Spleen (tissue), 11 donors: Measurements from ENCODE around the gene FIGN. TPM values are rescaled to one million over a fixed set of nuclear protein-coding genes. Genes with fewer than 3 reads are reported as not detected.

Experiments used
- DNase-seq: peaks from one replicate; pipeline ENCODE4 v3.0.0-alpha.2; 2020
- H3K27ac ChIP-seq, 8 donors: fragments of 200-600 bp; sonication (generic) in 7 of 8; 1 replicate in 4 of 8; 2 replicates in 4 of 8; pipeline versions ENCODE4 v1.5.0 to v1.8.0; 2016 to 2021; ENCODE audit warnings: inconsistent platforms in 4 of 8, mild to moderate bottlenecking in 4 of 8, moderate library complexity in 1 of 8
- H3K27me3 ChIP-seq, 7 donors: fragments of 200-600 bp; sonication (generic) in 6 of 7; replicated peaks in 1 of 7; 1 replicate in 4 of 7; 2 replicates in 3 of 7; pipeline versions ENCODE4 v1.5.0 to v1.8.0; 2016 to 2021; ENCODE audit warnings: inconsistent platforms in 3 of 7, mild to moderate bottlenecking in 1 of 7
- H3K36me3 ChIP-seq, 6 donors: fragments of 200-600 bp; sonication (generic) in 5 of 6; 1 replicate in 4 of 6; 2 replicates in 2 of 6; pipeline versions ENCODE4 v1.5.0 to v1.8.0; 2016 to 2021; ENCODE audit warnings: inconsistent platforms in 2 of 6
- H3K4me1 ChIP-seq, 6 donors: fragments of 200-600 bp; sonication (generic) in 5 of 6; 1 replicate in 3 of 6; 2 replicates in 3 of 6; pipeline versions ENCODE4 v1.5.0 to v1.8.0; 2016 to 2021; ENCODE audit warnings: inconsistent platforms in 3 of 6
- H3K4me3 ChIP-seq, 8 donors: fragments of 200-600 bp; sonication (generic) in 7 of 8; 1 replicate in 4 of 8; 2 replicates in 4 of 8; pipeline versions ENCODE4 v1.5.0 to v1.8.0; 2016 to 2021; ENCODE audit warnings: inconsistent platforms in 4 of 8, mild to moderate bottlenecking in 4 of 8, moderate library complexity in 2 of 8
- H3K9me3 ChIP-seq, 8 donors: fragments of 200-600 bp; sonication (generic) in 7 of 8; 1 replicate in 4 of 8; 2 replicates in 4 of 8; pipeline versions ENCODE4 v1.5.0 to v1.8.0; 2016 to 2021; ENCODE audit warnings: inconsistent platforms in 4 of 8
- POLR2A ChIP-seq, 3 donors: fragments of 450-650 bp; IDR thresholded peaks; one replicate each; pipeline ENCODE4 v1.5.1; 2017; ENCODE audit warnings: antibody characterized with exemption in 3 of 3, mild to moderate bottlenecking in 1 of 3
- POLR2AphosphoS5 ChIP-seq, 3 donors: sonication (generic); formaldehyde crosslinking; IDR thresholded peaks; one replicate each; pipeline ENCODE4 v1.5.1; 2017; ENCODE audit warnings: antibody characterized with exemption in 3 of 3
- WGBS, 5 donors: extraction: QIAGEN DNeasy Blood & Tissue Kit in 3 of 5; methylation state at CpG; one replicate each; pipeline versions ENCODE4 v1.1.5 to v1.1.7; 2013 to 2018; 5-methylcytosine and 5-hydroxymethylcytosine counted together
- intact Hi-C: fragments of 100-400 bp; cut with DNase I; formaldehyde crosslinking; loops from one replicate; pipeline ENCODE4 v1.15.0; 2023; ENCODE audit warnings: low total_unique reads
- polyA plus RNA-seq, 3 donors: library from polyadenylated mRNA; stranded (reverse); fragments of 200-250 nt; gene quantifications; one replicate each; pipeline ENCODE4 v1.2.1, GENCODE V29; 2013
- total RNA-seq, 7 donors: library from RNA; depleted of rRNA in 3 of 7; stranded (reverse); fragments of >200 nt in 3 of 7; fragmentation: NEBNext Ultra II Directional in 4 of 7; extraction: Animal tissue kit (Norgen Biotek cat#: 25700) in 4 of 7; gene quantifications; one replicate each; pipeline versions ENCODE4 v1.1.0 to v1.2.1, GENCODE V29; 2016 to 2021
- TF ChIP-seq, protein P1 (sequence below), 11 experiments: fragments of 200-600 bp in 7 of 11; fragments of 450-650 bp in 4 of 11; sonication (generic) in 4 of 11; IDR thresholded peaks in 8 of 11; conservative IDR thresholded peaks in 3 of 11; 1 replicate in 7 of 11; 2 replicates in 4 of 11; pipeline versions ENCODE4 v1.4.0 to v1.8.0; 2016 to 2021; ENCODE audit warnings: antibody characterized with exemption in 11 of 11, inconsistent platforms in 4 of 11, mild to moderate bottlenecking in 1 of 11
- donor health status: healthy with polysubstance abuse.
- donor health status: DM: no; HTN: no; CAD: no; lungs with moderate emphysema.
- donor health status: DM: no; HTN: no; CAD: no.
- donor health status: Bipolar disorder and iron deficiency.
- donor health status: healthy.
- donor health status: DM: no; HTN: no; CAD: no.
- donor health status: DM: yes; HTN: yes; CAD: no.

Gene FIGN
- total and polyA plus RNA-seq, 10 donors, result 0.50 to 22.6 (median 8.6) TPM

DNA sequence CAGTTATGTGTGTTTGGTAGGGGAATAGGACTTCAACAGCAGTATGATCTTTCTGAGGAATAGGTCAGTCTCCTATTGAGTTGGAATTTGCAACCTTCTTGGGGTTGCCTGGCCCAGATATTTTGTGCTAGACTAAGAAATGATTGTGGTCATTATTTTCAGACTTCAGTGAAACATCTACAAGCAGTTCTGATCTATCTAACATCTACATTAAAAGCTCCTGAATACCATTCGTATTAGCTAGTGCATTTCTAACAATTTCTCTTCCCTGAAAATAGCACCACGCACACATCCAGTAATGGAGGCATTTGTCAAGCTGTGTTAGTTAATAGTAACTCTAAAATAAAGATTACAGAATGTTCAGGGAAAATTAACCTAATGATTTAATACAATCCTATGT is 179.3 kb downstream of the FIGN start:
- Histone ChIP-seq H3K9me3 (peaks cover 0 to 3% (median 0%) of the 10 kb centered on the region in 8 donors), H3K36me3 (no peaks in the 10 kb centered on the region), H3K4me3 (no peak overlapping the region), H3K4me1 (no peaks in the 10 kb centered on the region), H3K27ac (no peak overlapping the region), H3K27me3 (no peaks in the 10 kb centered on the region)
- no peak for DNase-seq
- WGBS, 5 donors, result 77 to 88% (median 85%) methylated on average over 2 of the region's 2 CpGs
- intact Hi-C loops, result no loop called here
- TF ChIP-seq POLR2AphosphoS5 (IDR thresholded peaks at IDR 0.05) (no peak), POLR2A (IDR thresholded peaks at IDR 0.05) (no peak)
- TF ChIP-seq, protein P1, sequence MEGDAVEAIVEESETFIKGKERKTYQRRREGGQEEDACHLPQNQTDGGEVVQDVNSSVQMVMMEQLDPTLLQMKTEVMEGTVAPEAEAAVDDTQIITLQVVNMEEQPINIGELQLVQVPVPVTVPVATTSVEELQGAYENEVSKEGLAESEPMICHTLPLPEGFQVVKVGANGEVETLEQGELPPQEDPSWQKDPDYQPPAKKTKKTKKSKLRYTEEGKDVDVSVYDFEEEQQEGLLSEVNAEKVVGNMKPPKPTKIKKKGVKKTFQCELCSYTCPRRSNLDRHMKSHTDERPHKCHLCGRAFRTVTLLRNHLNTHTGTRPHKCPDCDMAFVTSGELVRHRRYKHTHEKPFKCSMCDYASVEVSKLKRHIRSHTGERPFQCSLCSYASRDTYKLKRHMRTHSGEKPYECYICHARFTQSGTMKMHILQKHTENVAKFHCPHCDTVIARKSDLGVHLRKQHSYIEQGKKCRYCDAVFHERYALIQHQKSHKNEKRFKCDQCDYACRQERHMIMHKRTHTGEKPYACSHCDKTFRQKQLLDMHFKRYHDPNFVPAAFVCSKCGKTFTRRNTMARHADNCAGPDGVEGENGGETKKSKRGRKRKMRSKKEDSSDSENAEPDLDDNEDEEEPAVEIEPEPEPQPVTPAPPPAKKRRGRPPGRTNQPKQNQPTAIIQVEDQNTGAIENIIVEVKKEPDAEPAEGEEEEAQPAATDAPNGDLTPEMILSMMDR (IDR thresholded peaks at IDR 0.05 in 8 of 11, conservative IDR thresholded peaks at IDR 0.05 in 3 of 11), result no peak

DNA sequence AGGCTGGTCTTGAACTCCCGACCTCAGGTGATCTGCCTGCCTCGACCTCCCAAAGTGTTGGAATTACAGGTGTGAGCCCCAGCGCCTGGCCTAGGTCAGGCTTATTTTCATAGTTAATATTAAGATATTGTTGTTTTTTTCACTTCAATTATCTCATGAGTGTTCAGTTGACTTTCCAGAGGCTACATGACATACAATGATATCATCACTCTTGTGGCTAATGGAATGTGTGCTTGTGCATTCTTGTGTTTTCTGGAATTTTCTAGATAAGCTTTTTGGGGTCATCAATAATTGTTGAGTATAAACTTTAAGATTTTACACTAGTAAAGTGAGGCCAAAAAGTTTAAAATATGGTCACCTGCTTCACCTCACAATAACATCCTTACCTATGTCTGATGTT is 180.9 kb downstream of the FIGN start:
- H3K4me1 ChIP-seq, result no peaks in the 10 kb centered on the region
- H3K27ac ChIP-seq, result no peak overlapping the region
- H3K36me3 ChIP-seq, result no peaks in the 10 kb centered on the region
- H3K4me3 ChIP-seq, result no peak overlapping the region
- 82 to 96% (median 87%) methylated on average over 3 of the region's 3 CpGs for WGBS, 5 donors
- TF ChIP-seq POLR2A (IDR thresholded peaks at IDR 0.05), result no peak
- TF ChIP-seq, protein P1 (IDR thresholded peaks at IDR 0.05 in 8 of 11, conservative IDR thresholded peaks at IDR 0.05 in 3 of 11), result no peak
- TF ChIP-seq POLR2AphosphoS5 (IDR thresholded peaks at IDR 0.05), result no peak
- intact Hi-C loops, result no loop called here
- H3K27me3 ChIP-seq, result no peaks in the 10 kb centered on the region
- peaks cover 0 to 3% (median 0%) of the 10 kb centered on the region in 8 donors for H3K9me3 ChIP-seq
- DNase-seq, result no peak

DNA sequence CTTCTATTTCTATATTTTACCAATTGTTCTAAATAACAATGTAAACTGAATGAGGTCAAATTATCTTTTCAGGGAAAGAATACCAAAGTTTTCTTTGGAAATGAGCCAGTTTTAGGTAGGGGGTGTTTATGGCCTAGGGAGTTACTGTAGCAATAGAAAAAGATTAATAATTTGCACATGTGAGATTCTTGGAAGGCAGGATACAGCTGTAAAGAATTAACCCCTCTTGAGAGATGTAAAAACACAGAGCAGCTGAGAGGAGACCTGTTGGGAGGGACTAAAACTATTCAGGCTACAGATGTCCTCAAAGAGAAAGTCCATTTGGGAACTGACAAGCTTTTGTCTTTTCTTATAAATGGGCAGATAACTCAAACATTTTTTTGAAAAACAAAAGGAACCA is 182.2 kb downstream of the FIGN start:
- H3K4me1 ChIP-seq, result no peaks in the 10 kb centered on the region
- no peaks in the 10 kb centered on the region for H3K36me3 ChIP-seq
- intact Hi-C loops, result no loop called here
- no peak for DNase-seq
- H3K4me3 ChIP-seq, result no peak overlapping the region
- no peaks in the 10 kb centered on the region for H3K27me3 ChIP-seq
- peaks cover 0 to 3% (median 0%) of the 10 kb centered on the region in 8 donors for H3K9me3 ChIP-seq
- TF ChIP-seq, protein P1 (IDR thresholded peaks at IDR 0.05 in 8 of 11, conservative IDR thresholded peaks at IDR 0.05 in 3 of 11), result no peak
- TF ChIP-seq POLR2A (IDR thresholded peaks at IDR 0.05) (no peak), POLR2AphosphoS5 (IDR thresholded peaks at IDR 0.05) (no peak)
- H3K27ac ChIP-seq, result no peak overlapping the region

DNA sequence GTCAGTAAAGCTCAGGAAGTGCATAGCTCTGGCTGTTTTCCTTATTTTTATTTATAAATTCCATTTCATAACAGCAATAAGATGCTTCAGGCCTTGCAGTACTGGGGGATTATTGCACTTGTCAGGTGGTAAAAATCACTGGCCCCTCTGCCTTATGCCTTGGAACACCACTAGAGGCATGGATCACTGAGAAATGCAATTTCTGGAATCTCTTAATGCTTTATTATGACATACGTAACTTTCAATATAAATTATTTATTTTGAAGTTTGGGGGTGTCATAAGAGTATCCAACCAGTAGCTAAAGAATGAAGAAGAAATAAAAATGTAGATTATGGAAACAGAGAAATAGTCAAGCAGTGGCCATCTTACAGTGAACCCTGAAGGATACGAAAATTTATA is 183.1 kb downstream of the FIGN start:
- DNase-seq, result no peak
- H3K36me3 ChIP-seq, result no peaks in the 10 kb centered on the region
- no peaks in the 10 kb centered on the region for H3K4me1 ChIP-seq
- WGBS, 5 donors, result 88 to 99% (median 95%) methylated on average over 2 of the region's 2 CpGs
- intact Hi-C loops, result no loop called here
- no peak overlapping the region for H3K4me3 ChIP-seq
- no peak for TF ChIP-seq POLR2A (IDR thresholded peaks at IDR 0.05)
- no peaks in the 10 kb centered on the region for H3K9me3 ChIP-seq
- H3K27me3 ChIP-seq, result no peaks in the 10 kb centered on the region
- no peak overlapping the region for H3K27ac ChIP-seq
